DMS153 (cell line): Measurements from ENCODE around the gene SLC8A2.

Source experiments
- DNase-seq: peaks from one replicate; lab custom pipeline; 2025; lab: John Stamatoyannopoulos, UW

The SLC8A2 gene

GRCh38 chr19:47459477-47459876, 12.2 kb downstream of the SLC8A2 start:
- DNase-seq: no peak

DNA sequence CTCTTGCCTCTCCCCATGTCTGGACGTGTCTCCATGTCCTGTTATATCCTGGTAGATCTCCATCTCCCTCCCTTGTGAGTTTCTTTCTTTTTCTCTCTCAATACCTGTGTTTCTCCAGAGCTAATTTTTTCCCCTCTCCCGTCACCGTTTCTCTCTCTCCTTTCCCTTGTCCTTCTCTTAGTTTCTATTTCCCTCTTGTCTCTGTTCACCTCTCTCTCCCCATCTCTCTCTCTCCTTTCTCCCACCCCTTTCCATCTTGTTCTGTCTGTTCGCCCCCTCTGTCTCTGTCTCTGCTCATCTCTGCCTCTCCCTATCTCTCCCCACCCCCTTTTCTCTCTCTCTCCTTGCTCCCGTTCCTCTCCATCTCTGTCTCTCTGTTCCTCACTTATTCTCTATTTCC, 13.0 kb downstream of the SLC8A2 start:
- no peak for DNase-seq

DNA sequence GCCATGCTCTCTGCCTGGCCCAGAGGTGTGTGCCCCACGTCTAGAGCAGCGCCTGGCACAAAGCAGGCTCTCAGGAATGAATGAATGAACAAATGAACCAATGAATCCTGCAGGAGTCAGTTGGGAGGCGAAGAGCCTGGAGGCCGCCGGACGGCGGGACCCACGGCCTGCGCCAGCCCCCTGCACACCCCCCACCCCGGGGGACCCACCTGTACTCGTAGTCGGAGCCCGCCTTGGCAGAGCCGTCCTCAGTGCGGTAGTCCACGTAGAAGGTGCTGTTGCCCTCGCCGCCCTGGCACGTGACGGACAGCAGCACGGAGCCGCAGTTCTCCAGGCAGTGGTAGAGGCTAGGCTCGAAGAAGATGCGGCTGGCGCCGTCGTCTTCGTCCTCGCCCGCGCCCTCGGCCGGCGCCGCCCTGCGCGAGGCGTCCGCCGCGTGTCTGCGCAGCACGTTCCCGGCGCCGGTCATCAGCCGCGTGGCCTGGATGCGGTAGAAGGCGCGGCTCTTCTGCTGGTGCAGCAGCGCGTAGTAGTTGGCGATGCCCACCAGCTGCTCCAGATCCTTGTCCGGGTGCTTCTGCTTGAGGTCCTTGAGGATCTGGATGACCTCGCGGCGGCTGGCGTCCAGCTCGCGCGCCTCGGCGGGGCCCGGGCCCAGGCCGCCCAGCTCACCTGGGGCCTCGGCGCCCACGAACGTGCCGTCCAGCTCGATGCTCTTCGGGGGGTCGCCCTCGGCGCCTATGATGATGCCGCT, 14.8 kb downstream of the SLC8A2 start:
- no peak for DNase-seq

DNA sequence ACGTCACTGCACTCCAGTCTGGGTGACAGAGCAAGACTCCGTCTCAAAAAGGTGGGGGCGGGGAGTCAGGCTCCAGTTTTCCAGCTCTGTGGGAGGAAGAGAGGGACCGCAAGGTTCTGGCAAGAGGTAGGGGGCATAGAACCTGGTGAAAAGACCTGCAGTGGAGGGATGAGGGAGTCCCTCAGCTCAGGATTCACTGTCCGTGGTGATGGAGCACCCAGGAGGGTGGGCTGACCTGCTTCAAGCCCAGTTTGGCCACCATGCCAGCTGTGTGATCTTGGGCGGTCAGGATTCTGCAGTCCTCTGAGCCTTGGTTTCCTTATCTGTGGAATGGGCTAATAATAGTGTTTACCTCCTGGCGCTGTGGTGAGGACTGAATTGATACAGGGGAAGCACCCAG, 21.2 kb downstream of the SLC8A2 start:
- DNase-seq: no peak

- no peak for DNase-seq
These were observed 23.3 kb downstream of the SLC8A2 start for GRCh38 chr19:47448360-47448727.

- DNase-seq: peak; percentile 89
These were observed 24.0 kb downstream of the SLC8A2 start for GRCh38 chr19:47447470-47448359.

- peak; percentile 87 for DNase-seq
These were observed 24.9 kb downstream of the SLC8A2 start for GRCh38 chr19:47446534-47447469.

GRCh38 chr19:47445937-47446402, 25.7 kb downstream of the SLC8A2 start:
- DNase-seq: peak; percentile 47

GRCh38 chr19:47445527-47445926, 26.2 kb downstream of the SLC8A2 start:
- no peak for DNase-seq

DNA sequence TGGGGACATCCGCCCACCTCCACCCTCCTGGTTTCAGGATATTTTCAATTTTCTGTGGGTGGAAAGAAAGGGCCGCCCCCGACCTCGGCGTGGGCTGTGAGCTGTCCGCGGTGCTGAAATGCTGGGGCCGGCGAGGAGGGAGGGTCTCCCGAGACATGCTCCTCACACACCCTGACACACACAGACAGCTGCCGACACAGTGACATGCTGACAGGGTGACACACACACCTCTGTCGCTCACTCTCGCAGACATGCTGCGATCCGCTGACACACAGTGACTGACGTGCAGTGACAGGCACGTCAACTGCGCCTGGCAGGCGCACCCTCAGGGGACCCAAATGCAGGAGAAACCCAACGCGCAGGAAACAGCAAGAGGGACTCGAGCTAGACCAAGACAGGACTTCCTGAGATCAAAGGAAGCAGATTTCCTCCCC, 27.3 kb downstream of the SLC8A2 start:
- DNase-seq: no peak

DNA sequence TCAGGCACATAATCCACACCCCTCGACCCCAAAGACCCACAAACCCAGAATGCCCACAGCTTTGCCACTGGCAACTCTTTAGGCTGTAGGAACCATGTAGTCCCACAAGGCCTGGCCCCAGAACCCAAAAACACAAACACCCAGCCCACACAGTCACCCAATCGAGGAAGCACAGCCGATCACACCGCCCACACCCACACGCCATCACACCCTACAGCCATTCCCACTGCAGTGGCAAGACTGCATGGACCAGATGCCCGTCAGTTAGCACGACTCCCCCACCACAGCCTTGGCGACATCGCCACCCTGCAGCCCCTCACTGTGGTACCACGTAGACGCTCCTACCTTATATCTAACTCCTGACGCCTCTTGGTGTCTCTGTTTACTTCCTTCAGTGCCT, 28.4 kb downstream of the SLC8A2 start:
- DNase-seq: no peak

DNA sequence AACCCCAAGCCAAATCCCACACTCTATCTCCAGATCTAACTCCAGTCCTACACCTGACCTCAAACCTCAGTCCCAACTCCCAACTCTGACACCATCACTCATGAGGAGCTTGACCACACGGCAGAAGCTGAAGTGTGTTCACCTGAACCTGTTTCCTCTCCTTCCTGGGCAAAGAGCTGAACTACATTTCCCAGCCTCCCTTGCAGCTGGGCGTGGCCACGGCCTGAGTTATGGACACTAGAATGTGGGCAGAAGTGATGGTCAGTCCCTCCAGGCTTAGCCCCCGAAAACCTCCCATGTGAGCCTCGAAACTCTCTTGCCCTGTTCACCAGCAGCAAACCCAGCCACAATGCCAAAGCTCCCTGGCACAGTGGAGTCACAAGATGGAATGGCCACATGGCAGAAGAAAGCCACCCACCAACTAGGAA, 32.9 kb downstream of the SLC8A2 start:
- no peak for DNase-seq

DNA sequence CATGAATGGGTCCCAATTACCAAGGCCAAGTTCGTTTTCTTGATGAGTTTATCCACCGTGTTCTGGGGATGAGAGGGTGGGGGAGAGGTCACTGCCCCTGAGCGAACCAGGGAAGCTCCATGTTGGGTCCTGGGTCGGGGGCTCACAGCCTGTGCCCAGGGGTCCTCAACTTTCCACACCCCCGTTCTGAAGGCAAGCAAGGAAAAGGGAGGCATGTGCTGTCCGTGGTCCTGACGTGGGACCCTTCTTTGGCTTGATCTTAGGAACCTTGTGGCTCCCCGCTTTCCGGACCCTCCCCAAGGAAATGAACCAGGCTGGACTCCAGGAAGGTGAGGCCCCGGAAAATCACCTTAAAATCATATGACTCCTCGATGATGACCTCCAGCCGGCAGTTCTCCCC, 34.2 kb downstream of the SLC8A2 start:
- DNase-seq: no peak

DNA sequence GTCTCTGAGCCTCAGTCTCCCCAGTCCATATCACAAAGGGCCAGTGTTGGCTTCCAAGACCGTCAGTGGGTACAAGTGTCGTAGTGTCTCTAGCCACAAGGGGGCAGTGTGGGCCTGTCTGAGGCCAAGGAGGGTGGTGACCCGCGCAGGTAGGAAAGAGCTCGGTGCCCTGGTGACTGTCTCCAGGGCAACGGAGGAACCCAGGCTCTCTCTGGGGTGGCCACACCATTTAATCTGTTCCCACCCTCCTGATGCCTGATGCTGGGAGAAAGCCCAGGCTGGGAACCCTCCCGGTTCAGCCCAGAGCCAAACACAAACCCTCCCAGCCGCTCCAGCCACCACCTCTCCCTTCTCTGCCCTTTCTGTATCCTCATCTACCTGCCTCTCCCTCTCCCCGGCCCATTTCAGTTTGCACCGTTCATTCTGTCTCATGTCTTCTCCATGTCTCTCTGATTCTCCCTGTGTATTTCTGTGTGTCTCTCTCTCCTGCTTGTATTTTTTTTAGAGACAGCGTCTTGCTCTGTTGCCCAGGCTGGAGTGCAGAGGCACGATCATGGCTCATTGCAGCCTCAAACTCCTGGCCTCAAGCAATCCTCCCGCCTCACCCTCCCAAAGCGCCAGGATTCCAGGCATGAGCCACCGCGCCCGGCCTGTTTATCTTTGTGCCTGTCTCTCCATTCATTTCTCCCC, 34.8 kb downstream of the SLC8A2 start:
- peak; percentile 66 for DNase-seq

DNA sequence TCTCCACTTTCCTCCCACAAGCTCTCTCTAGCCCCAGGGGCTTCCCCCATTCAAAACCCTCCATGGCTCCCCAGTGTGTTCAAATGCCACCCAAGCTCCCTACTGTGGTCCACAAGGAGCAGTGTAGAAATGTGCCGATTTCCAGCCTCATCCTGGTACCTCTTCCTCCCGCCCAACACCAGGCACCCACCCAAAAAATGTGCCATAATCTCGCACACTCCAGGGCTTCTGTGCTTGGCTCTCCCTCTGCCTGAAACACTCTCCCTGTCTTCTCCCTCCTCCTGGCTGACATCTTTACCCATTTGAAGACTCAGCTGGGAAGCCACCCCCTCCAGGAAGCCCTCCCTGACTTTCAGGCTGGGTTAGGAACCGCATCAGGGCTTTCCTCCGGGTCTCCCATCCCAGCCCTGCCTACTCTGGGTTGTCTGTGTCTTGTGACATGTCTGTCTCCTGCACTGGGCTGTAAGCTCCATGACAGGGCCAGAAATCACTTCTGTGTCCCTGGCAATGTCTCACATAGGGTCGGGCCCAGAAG, 35.7 kb downstream of the SLC8A2 start:
- DNase-seq: no peak

DNA sequence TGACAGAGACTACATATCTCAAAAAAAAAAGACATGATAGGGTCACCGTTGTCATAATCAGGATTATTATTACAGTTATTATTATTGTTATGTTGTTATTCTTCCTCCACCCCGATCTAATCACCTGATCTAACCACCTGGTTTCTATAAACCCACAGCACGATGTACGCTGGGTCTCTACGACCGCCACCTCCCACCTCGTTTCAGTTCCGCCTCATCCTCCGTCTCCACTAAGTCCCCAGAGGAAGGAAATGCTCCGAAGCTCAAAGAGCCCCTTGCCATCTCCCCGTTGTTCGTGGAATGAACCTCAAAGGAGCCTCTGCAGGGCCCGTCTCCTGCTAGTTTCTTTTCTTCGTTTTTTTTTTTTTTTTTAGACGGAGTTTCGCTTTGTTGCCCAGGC, 36.5 kb downstream of the SLC8A2 start:
- no peak for DNase-seq

DNA sequence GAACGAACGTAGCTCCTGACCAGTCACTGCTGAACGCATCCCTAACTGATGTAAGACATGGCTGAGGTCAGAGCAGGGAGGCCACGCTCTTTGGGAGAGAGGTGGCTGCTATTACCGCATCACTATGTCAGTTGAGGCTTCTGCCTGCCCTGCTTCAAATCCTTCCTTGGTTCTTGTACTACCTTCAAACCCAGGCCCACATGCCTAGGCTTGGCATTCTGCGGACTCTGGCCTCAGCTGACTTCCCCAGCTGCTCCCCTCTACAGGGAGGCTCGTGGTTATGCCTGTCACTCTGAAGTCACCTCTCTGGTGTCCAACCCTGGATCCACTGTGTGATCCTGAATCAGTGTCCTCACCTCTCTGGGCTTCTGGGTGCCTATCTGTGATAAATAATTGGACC, 37.6 kb downstream of the SLC8A2 start:
- DNase-seq: no peak

GRCh38 chr19:47433121-47433520, 38.6 kb downstream of the SLC8A2 start:
- no peak for DNase-seq

- no peak for DNase-seq
These were observed 39.2 kb downstream of the SLC8A2 start for GRCh38 chr19:47432499-47432898.

DNA sequence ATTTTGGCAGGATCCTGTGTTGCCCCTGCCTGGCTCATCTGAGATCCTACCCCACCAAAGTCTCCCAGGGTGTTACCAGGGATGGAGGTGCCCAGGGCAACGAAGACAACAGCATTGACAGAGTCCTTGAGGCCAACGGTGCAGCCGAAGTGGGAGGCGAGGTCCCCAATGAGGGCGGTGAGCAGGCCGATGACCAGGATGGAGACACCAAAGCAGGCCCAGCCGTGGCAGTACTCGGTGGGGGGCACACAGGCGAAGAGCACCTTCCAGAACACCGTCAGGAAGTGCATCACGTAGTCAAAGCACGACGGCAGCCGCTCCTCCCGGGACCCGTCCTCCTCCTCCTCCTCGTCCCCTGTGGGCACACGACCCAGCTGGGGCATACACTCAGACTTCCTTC, 39.6 kb downstream of the SLC8A2 start:
- DNase-seq: no peak
